ENCODE data around the gene RAB33A.

RAB33A gene

GRCh38 chrX:130171446-130172126 lies at the start of gene RAB33A:
Gene RAB33A, plus strand, starts transcription at chrX:130171962. Its CDS starts 101 bp downstream, at chrX:130172063.
- TF ChIP-seq POLR2A (IDR thresholded peaks at IDR 0.05; ENCODE audit: low read depth, low read length) = no peak
- no peak for DNase-seq (ENCODE audit: insufficient read length, low spot score)
- FAIRE-seq = no peak

- no peak for TF ChIP-seq POLR2A (IDR thresholded peaks at IDR 0.05; ENCODE audit: low read depth, low read length)
- DNase-seq (ENCODE audit: insufficient read length, low spot score) (no peak), FAIRE-seq (no peak)
Measured at GRCh38 chrX:130124577-130124976, 47.2 kb upstream of the RAB33A start.

- no peak for DNase-seq (ENCODE audit: insufficient read length, low spot score)
- TF ChIP-seq POLR2A (IDR thresholded peaks at IDR 0.05; ENCODE audit: low read depth, low read length) = no peak
- no peak for FAIRE-seq
Measured at GRCh38 chrX:130125091-130125874, 46.5 kb upstream of the RAB33A start.

GRCh38 chrX:130130990-130131389 lies 40.8 kb upstream of the RAB33A start:
- FAIRE-seq (no peak), DNase-seq (ENCODE audit: insufficient read length, low spot score) (no peak)
- TF ChIP-seq POLR2A (IDR thresholded peaks at IDR 0.05; ENCODE audit: low read depth, low read length) = no peak

GRCh38 chrX:130136496-130136895 lies 35.3 kb upstream of the RAB33A start:
- TF ChIP-seq POLR2A (IDR thresholded peaks at IDR 0.05; ENCODE audit: low read depth, low read length) = no peak
- no peak for FAIRE-seq
- DNase-seq (ENCODE audit: insufficient read length, low spot score) = no peak

- TF ChIP-seq POLR2A (IDR thresholded peaks at IDR 0.05; ENCODE audit: low read depth, low read length) = no peak
- FAIRE-seq (no peak), DNase-seq (ENCODE audit: insufficient read length, low spot score) (no peak)
Measured at GRCh38 chrX:130136961-130137360, 34.8 kb upstream of the RAB33A start.

- FAIRE-seq = no peak
- no peak for DNase-seq (ENCODE audit: insufficient read length, low spot score)
- no peak for TF ChIP-seq POLR2A (IDR thresholded peaks at IDR 0.05; ENCODE audit: low read depth, low read length)
Measured at GRCh38 chrX:130139474-130140201, 32.1 kb upstream of the RAB33A start.

GRCh38 chrX:130144509-130144908 lies 27.3 kb upstream of the RAB33A start:
- no peak for TF ChIP-seq POLR2A (IDR thresholded peaks at IDR 0.05; ENCODE audit: low read depth, low read length)
- DNase-seq (ENCODE audit: insufficient read length, low spot score) = no peak
- no peak for FAIRE-seq

GRCh38 chrX:130145123-130145522 lies 26.6 kb upstream of the RAB33A start:
- TF ChIP-seq POLR2A (IDR thresholded peaks at IDR 0.05; ENCODE audit: low read depth, low read length) = no peak
- FAIRE-seq = no peak
- DNase-seq (ENCODE audit: insufficient read length, low spot score) = no peak

- no peak for TF ChIP-seq POLR2A (IDR thresholded peaks at IDR 0.05; ENCODE audit: low read depth, low read length)
- FAIRE-seq = no peak
- no peak for DNase-seq (ENCODE audit: insufficient read length, low spot score)
Measured at GRCh38 chrX:130147631-130148030, 24.1 kb upstream of the RAB33A start.

- TF ChIP-seq POLR2A (IDR thresholded peaks at IDR 0.05; ENCODE audit: low read depth, low read length) = no peak
- DNase-seq (ENCODE audit: insufficient read length, low spot score) (no peak), FAIRE-seq (no peak)
Measured at GRCh38 chrX:130155564-130155963, 16.2 kb upstream of the RAB33A start.

GRCh38 chrX:130158311-130158710 lies 13.5 kb upstream of the RAB33A start:
- TF ChIP-seq POLR2A (IDR thresholded peaks at IDR 0.05; ENCODE audit: low read depth, low read length) = no peak
- DNase-seq (ENCODE audit: insufficient read length, low spot score) (no peak), FAIRE-seq (no peak)

GRCh38 chrX:130159776-130160175 lies 12.0 kb upstream of the RAB33A start:
- DNase-seq (ENCODE audit: insufficient read length, low spot score) = no peak
- no peak for TF ChIP-seq POLR2A (IDR thresholded peaks at IDR 0.05; ENCODE audit: low read depth, low read length)
- FAIRE-seq = no peak

GRCh38 chrX:130162094-130162735 lies 9.5 kb upstream of the RAB33A start:
- no peak for TF ChIP-seq POLR2A (IDR thresholded peaks at IDR 0.05; ENCODE audit: low read depth, low read length)
- no peak for DNase-seq (ENCODE audit: insufficient read length, low spot score)
- FAIRE-seq = no peak
